ENCODE data around the gene ARID5B. TPM values are rescaled to one million over a fixed set of nuclear protein-coding genes. Genes with fewer than 3 reads are reported as not detected.

The ARID5B gene
- total RNA-seq, 1 experiment from 2014 or later = 0.04 TPM

GRCh38 chr10:62112963-62113362, 211.5 kb downstream of the ARID5B start:
- Histone ChIP-seq H3K23me2 (ENCODE audit: insufficient read length, low read depth, low read length, poor library complexity, severe bottlenecking) (no peaks in the 10 kb centered on the region), H4K8ac (replicated peaks; ENCODE audit: insufficient read length, low read depth, low read length) (no peak overlapping the region), H3K9ac (ENCODE audit: extremely low read depth, insufficient read length, low read length) (no peak overlapping the region), H3T11ph (ENCODE audit: low read length) (no peak overlapping the region), H2BK15ac (ENCODE audit: low read depth, low read length) (no peak overlapping the region), H3K79me1 (ENCODE audit: insufficient read depth, low read depth, low read length, poor library complexity, severe bottlenecking) (no peaks in the 10 kb centered on the region), H2BK20ac (ENCODE audit: low read depth, low read length, poor library complexity, severe bottlenecking) (no peak overlapping the region), H3K27me3 (ENCODE audit: insufficient read depth, low read length) (no peaks in the 10 kb centered on the region), H3K4ac (ENCODE audit: low read depth, low read length) (no peak overlapping the region), H4K5ac (ENCODE audit: insufficient read length, low read depth, low read length) (no peak overlapping the region), H2BK12ac (ENCODE audit: insufficient read length, low read depth, low read length) (no peak overlapping the region), H3K56ac (ENCODE audit: insufficient read length, low read depth, low read length) (no peak overlapping the region), H3K4me1 (ENCODE audit: insufficient read depth, low read length) (no peaks in the 10 kb centered on the region), H4K20me1 (ENCODE audit: control insufficient read depth, insufficient read depth, insufficient read length) (no peaks in the 10 kb centered on the region), H2AK5ac (ENCODE audit: insufficient read length, low read length) (no peak overlapping the region), H4K91ac (ENCODE audit: insufficient read length, low read depth, low read length) (no peak overlapping the region), H3K18ac (ENCODE audit: insufficient read length, low read depth, low read length) (no peak overlapping the region), H3K79me2 (ENCODE audit: insufficient read depth, low read length) (no peaks in the 10 kb centered on the region), H2AFZ (ENCODE audit: low read length) (no peak overlapping the region), H2BK120ac (ENCODE audit: low read depth, low read length, poor library complexity, severe bottlenecking) (no peak overlapping the region), H2BK5ac (ENCODE audit: insufficient read length, low read length) (no peak overlapping the region), H3K23ac (ENCODE audit: insufficient read length, low read depth, low read length) (no peak overlapping the region), H3K9me3 (ENCODE audit: control insufficient read depth, low read depth, low read length) (no peaks in the 10 kb centered on the region), H3K14ac (ENCODE audit: insufficient read depth, low read length) (no peak overlapping the region), H3K27ac (ENCODE audit: insufficient read length, low read depth, low read length) (no peak overlapping the region), H3K4me2 (ENCODE audit: insufficient read depth, insufficient read length, low read length) (no peak overlapping the region)
- Mint-ChIP-seq H3K4me1 (peaks cover 0 to 3% of the 10 kb centered on the region in 2 experiments; a peak in 1 of 4 replicates), H3K9me3 (no peaks in the 10 kb centered on the region), H3K36me3 (ENCODE audit: insufficient read depth in 1 of 3, low read depth in 3 of 3) (no peaks in the 10 kb centered on the region), H3K4me3 (no peak overlapping the region), H3K27me3 (ENCODE audit: low read depth) (no peaks in the 10 kb centered on the region), H3K27ac (no peak overlapping the region)
- TF ChIP-seq CTCF (conservative IDR thresholded peaks at IDR 0.05) = no peak
- no peak for DNase-seq
- no CpG with 5 or more reads among the region's 4 CpGs for WGBS (ENCODE audit: extremely low coverage, insufficient read length, low lambda C conversion rate)
